ENCODE results near the gene SLC24A3. TPM values are rescaled to one million over a fixed set of nuclear protein-coding genes. Genes with fewer than 3 reads are reported as not detected.

SLC24A3 gene
- total RNA-seq, 1 experiment from 2014 or later, result not detected

DNA sequence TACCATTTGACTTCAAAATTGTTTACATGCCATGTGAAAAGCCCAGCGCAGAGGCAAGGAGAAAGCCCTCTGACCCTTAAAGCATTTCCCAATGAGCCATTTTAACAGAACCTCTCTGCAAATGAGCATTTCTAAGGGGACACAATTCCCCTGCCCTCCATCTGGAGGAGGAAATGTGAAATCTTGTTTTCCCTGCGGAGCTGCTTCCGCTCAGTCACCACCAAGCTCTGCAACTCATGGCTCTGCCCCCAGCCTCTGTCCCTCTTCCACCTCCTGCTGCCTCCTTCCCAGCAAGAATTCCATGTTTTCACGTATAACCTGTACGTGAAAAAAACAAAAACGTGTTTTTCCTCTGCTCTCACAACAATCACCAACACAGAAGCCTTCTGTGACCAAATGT lies 557.9 kb downstream of the SLC24A3 start:
- ATAC-seq, result no peak
- in situ Hi-C loops (cut with HindIII; ENCODE audit: low pct_unique_long_range_greater_than_20kb, low sequenced_read_pairs), result no loop called here
- Histone ChIP-seq H3K4me3 (ENCODE audit: low read depth in 2 of 2, low read length in 2 of 2) (no peak overlapping the region), H3K27me3 (ENCODE audit: control insufficient read depth, insufficient read depth, low read length) (no peaks in the 10 kb centered on the region), H3K4me1 (ENCODE audit: control insufficient read depth, insufficient read depth, low read length) (no peaks in the 10 kb centered on the region), H3K36me3 (ENCODE audit: control insufficient read depth, insufficient read depth, low read length) (no peaks in the 10 kb centered on the region), H3K9me3 (ENCODE audit: control insufficient read depth, insufficient read depth, low read depth, low read length) (no peaks in the 10 kb centered on the region), H3K27ac (ENCODE audit: low read length) (no peak overlapping the region)
- TF ChIP-seq TCF7L2 (IDR thresholded peaks at IDR 0.05; ENCODE audit: low read depth, low read length) (no peak), CTCF (IDR thresholded peaks at IDR 0.05) (no peak), SIN3A (IDR thresholded peaks at IDR 0.05; ENCODE audit: borderline replicate concordance, insufficient read depth, low read depth, low read length) (no peak), REST (IDR thresholded peaks at IDR 0.05; ENCODE audit: insufficient read depth in 1 of 2, low read depth in 2 of 2, low read length in 1 of 2) (no peak), POLR2AphosphoS5 (IDR thresholded peaks at IDR 0.05; ENCODE audit: low read depth, low read length) (no peak)
- POLR2A ChIA-PET, result interaction anchor here (0.5 kb wide), 1 partner anchor 118 kb away, joined by 3 read pairs; no protein-coding TSS in a partner anchor
- CTCF ChIA-PET, result interaction anchor here (0.7 kb wide), 1 partner anchor 210 kb away, joined by 3 read pairs; no protein-coding TSS in a partner anchor
- no TSS peak for BruUV-seq (replicated peaks)
- intact Hi-C loops (cut with micrococcal nuclease; ENCODE audit: unreplicated experiment), result no loop called here
- no peak for DNase-seq (ENCODE audit: low read depth, low spot score)

DNA sequence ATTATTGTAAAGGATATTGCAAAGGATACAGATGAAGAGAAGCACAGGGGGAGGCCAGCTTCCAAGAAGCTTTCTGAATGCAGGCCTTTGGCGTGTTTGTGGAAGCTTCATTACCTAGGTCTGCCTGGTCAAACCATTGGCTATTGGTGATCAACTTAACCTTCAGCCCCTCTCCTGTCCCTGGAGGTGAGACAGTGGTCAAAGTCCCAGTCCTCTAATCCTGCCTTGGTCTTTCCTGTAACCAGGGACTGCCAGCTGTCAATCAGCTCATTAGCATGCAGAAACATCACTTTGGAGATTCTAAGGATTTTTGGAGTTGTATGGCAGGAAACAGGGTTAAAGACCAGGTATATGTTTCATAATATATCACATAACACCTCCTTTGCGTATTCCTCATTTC lies 558.6 kb downstream of the SLC24A3 start:
- ChIA-PET CTCF (interaction anchor here (0.7 kb wide), 1 partner anchor 209 kb away, joined by 3 read pairs; no protein-coding TSS in a partner anchor), POLR2A (no interaction called here)
- ATAC-seq, result no peak
- intact Hi-C loops (cut with micrococcal nuclease; ENCODE audit: unreplicated experiment), result no loop called here
- H3K27ac ChIP-seq (ENCODE audit: low read length), result no peak overlapping the region
- no peak for DNase-seq (ENCODE audit: low read depth, low spot score)
- H3K4me1 ChIP-seq (ENCODE audit: control insufficient read depth, insufficient read depth, low read length), result no peaks in the 10 kb centered on the region
- no TSS peak for BruUV-seq (replicated peaks)
- H3K27me3 ChIP-seq (ENCODE audit: control insufficient read depth, insufficient read depth, low read length), result no peaks in the 10 kb centered on the region
- no peaks in the 10 kb centered on the region for H3K9me3 ChIP-seq (ENCODE audit: control insufficient read depth, insufficient read depth, low read depth, low read length)
- TF ChIP-seq POLR2AphosphoS5 (IDR thresholded peaks at IDR 0.05; ENCODE audit: low read depth, low read length), result no peak
- TF ChIP-seq CTCF (IDR thresholded peaks at IDR 0.05), result no peak
- no peak for TF ChIP-seq SIN3A (IDR thresholded peaks at IDR 0.05; ENCODE audit: borderline replicate concordance, insufficient read depth, low read depth, low read length)
- TF ChIP-seq REST (IDR thresholded peaks at IDR 0.05; ENCODE audit: insufficient read depth in 1 of 2, low read depth in 2 of 2, low read length in 1 of 2), result no peak
- no peak for TF ChIP-seq TCF7L2 (IDR thresholded peaks at IDR 0.05; ENCODE audit: low read depth, low read length)
- in situ Hi-C loops (cut with HindIII; ENCODE audit: low pct_unique_long_range_greater_than_20kb, low sequenced_read_pairs), result no loop called here
- H3K36me3 ChIP-seq (ENCODE audit: control insufficient read depth, insufficient read depth, low read length), result no peaks in the 10 kb centered on the region
- H3K4me3 ChIP-seq (ENCODE audit: low read depth in 2 of 2, low read length in 2 of 2), result no peak overlapping the region

All from Panc1 (cell line).